NT2/D1 (cell line): ENCODE results near the gene RB1.

Experiments used
- SUZ12 ChIP-seq: IDR thresholded peaks from 2 replicates; pipeline ENCODE4 v1.6.1; 2011; ENCODE audit not compliant: insufficient read length, insufficient read depth; ENCODE audit errors: extremely low read depth
- YY1 ChIP-seq: IDR thresholded peaks from 2 replicates; pipeline ENCODE4 v1.6.1; 2011; ENCODE audit not compliant: insufficient read length, insufficient read depth
- ZNF274 ChIP-seq: IDR thresholded peaks from 2 replicates; pipeline ENCODE4 v1.6.1; 2011; ENCODE audit warnings: mild to moderate bottlenecking, low read depth, low read length

DNA sequence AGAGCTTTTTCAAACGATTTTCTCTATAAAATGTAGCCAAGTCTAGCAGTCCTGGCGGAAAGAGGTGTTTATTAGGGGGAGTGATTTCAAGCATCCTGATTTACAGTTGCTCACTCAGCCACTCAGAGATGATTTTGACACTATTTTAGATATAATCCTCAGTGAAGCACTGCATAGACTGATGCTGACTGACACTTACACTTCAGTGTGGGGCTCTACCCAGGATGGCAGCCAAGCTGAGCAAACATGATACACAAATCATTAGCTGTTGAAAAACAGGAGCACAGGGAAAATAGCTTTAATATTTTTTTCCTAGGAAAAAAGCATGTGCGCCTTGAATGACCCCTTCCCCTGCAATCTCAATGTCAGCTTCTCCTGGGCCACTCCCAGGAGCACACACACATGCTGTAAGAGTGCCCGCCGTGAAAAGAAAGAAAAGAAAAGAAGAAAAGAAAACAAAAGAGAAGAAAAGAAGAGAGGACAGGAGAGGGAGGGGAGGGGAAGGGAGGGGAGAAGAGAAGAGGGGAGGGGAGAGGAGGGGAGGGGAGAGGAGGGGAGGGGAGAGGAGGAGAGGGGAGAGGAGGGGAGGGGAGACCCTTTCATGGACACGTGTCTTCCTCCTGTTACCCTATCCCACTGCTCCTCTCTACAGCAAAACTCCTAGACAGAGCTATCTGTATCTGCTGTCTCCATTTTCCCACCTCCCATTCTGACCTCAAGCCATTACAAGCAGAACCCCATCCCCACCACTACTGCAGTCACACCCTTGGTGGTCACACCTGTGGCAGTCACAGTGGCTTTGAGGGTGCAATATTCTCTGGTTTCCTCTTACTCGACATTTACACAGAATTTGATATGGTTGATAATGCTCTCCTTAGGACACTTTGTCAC, 193.0 kb downstream of the RB1 start:
- TF ChIP-seq SUZ12: no peak
- no peak for TF ChIP-seq ZNF274
- no peak for TF ChIP-seq YY1
